HG02885 (cell line): ENCODE measurements around the gene SHC4.

Experiments
- ATAC-seq: cut with Tn5 transposase; IDR thresholded peaks from one replicate; pipeline ENCODE4 v1.9.1; 2021; ENCODE audit warnings: mild to moderate bottlenecking; ENCODE audit not compliant: unreplicated experiment, poor library complexity

Gene SHC4

DNA sequence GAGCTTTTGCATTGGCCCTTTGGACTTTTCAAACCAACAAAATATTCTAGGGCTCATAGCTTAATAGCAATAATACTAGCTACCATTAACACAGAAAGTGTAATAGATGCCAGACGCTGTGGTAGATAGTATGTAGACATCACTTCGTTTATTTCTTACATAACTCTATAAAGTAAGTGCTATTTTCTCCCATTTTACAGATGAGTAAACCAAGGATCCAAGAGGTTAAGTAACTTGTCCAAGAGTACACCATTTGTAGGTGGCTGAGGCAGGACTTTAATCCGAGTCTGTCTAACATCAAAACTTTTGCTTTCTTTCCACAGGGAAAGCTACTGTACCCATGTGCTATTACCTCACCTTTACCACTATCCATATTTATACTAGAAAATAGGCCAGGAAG, 73.8 kb downstream of the SHC4 start:
- no peak for ATAC-seq

DNA sequence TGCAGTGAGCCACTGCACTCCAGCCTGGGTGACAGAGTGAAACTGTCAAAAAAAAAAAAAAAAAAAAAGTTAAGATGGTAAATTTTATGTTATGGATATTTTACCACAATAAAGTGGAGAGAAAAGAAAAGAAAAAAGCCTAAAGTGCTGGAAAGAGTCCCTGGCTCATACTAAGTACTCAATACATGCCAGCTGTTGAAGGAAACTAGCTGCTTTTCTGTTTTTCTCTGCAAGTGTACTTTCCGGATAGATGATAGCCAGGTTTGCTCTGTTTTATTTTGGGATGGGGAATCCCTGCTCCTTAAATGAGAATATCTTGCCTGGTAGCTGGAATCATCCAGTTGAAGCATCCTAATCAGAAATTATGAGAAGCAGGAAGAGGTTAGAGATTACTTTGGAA, 74.9 kb downstream of the SHC4 start:
- no peak for ATAC-seq

DNA sequence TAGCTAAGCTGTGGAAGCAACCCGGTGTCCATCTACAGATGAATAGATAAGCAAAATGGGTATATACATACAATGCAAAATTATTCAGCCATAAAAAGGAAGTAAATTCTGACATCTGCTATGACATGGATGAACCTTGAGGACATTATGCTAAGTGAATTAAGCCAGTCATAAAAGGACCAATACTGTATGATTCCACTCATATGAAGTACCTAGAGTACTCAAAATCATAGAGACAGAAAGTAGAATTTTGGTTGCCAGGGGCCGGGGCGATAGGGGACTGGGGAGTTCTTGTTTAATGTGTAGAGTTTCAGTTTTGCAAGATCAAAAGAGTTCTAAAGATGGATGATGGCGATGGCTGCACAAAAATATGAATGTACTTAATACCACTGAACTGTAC, 75.5 kb downstream of the SHC4 start:
- ATAC-seq, result peak; percentile 54

DNA sequence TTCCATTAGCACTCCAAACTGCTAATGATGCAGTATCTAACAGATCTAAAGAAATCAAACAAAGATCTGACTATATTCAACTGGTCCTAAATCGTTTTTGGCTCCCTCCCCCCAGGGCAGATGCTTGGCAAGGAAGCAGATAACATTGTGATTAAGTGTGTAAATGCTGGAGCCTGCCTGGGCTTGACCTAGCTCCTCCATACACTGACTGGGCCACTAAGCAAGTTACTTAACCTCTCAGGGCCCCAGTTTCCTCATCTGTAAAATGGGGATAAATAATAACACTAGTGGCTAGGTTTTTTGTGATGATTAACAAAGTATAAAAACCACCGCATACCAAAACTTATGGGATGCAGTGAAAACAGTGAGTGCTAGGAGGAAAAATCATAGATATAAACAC, 76.6 kb downstream of the SHC4 start:
- no peak for ATAC-seq

DNA sequence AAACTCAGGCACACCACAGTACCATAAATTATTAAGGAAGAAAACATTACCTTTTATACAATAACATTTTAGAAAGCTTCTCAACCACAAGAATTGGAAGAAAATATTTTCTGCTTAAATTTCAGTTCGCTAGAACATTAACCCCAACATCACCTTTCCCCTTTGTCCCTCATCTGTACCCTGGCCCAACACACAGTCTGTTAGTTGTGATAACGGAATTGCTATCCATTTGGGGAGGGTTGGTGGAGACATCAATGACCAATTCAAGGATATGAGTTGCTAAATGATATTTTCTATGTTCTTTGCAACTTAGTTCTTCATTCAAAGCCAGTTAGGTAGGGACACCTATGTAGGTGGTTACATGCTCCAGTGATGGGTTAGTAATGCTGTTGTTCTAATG, 80.0 kb downstream of the SHC4 start:
- ATAC-seq, result no peak

DNA sequence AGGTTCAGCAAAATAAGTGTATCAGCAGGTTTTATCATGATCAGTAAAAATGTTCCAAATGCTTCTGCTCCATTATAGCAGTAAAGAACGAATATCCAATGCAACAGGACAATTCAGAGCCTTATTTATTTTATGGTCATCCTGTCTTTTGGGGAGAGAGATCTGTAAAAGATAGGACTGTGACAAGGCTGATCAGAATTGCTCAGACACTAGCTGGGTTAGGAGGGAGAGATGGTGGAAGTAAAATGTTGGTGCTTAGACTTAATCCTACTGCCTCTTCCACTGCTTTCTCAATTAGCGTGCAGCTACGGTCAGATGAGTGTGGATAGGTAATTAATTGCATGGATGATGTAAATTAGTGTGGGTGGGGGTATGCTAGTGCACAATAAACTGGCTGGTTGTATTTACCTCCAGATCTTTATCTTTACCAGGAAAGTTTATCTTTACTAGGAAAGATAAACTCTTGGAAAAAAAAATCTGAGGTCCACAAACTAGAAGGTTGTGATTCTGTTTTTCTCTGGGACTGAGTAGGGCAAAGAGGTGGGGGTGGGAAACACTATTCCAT, 83.6 kb downstream of the SHC4 start:
- no peak for ATAC-seq

DNA sequence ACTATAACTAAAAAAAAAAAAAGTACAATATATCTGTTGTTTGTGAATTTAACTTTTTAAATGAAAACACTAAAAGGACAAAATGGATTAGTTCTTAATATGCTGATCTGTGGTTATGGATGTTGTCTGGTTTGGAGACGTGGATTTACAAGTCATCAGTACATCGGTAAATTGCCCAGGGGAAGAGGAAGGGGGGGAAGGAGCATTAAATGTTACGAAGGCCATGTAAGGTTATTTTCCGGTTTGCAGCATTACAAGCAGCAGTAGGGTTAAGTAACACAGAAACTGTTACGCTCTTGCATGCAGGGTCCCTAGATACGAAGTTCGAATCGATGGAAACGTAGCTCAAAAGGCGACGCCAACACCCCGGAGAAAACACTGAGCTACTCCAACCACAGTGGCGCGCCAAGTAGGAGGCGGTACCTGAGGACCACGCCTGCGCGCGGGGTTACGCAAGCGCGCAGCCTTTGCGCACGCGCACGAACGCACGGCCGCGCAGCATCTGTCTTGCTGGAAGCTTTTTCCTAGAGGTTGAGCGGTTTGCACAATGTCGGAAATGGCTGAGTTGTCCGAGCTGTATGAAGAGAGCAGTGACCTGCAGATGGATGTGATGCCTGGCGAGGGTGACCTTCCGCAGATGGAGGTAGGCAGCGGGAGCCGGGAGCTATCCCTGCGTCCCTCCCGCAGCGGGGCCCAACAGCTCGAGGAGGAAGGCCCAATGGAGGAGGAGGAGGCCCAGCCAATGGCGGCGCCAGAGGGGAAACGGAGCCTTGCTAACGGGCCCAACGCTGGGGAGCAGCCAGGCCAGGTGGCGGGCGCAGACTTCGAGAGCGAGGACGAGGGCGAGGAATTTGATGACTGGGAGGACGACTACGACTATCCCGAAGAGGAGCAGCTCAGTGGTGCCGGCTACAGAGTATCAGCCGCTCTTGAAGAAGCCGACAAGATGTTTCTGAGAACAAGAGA, 85.8 kb downstream of the SHC4 start, which contains the start of gene EID1:
EID1 (plus strand) TSS at position 505 of the 966 bp plus-strand sequence; CDS start at position 548, 43 bp downstream.
- peak; percentile 94 for ATAC-seq

DNA sequence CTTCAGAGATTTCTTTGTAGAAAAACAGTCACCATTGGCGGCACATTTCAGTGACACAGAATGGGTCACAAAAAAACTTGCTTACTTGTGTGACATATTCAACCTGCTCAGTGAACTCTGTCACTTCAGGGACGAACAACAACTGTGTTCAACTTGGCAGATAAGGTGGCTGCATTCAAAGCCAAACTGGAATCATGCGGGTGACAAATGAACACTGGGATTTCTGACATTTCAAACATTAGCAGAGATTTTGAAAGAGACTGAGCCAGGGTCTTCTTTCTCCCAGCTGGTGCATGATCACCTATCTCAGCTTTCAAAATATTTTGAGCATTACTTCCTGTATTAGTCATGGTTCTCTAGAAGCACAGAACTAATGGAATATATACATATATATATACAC, 87.7 kb downstream of the SHC4 start:
- ATAC-seq, result no peak

DNA sequence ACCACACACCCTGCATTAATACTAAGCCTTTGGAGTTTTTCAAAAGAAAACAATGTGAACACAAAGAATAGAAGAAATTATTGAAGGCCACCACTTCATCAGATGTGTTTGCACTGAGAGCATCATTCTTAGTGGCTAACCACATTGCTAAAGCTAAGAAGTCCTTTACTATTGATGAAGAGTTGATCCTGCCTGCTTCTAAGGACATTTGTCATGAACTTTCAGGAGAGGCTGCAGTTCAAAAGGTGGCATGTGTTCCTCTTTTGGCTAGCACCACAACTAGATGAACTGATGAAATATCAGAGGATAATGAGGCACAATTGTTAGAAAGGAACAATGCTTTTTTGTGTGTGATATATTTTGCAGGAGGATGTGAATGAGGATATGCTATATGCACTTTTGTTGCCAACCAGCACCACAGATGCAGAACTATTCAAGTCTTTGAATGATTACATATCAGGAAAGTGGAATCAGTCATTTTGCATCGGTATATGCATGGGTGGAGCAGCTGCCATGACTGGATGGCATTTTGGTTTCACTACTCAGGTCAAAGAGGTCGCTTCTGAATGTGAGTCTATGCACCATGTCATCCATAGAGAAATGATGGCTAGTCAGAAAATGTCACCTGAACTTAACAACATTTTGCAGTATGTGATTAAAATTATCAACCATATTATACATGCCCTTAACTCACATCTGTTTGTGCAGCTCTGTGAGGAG, 88.3 kb downstream of the SHC4 start:
- ATAC-seq, result no peak

DNA sequence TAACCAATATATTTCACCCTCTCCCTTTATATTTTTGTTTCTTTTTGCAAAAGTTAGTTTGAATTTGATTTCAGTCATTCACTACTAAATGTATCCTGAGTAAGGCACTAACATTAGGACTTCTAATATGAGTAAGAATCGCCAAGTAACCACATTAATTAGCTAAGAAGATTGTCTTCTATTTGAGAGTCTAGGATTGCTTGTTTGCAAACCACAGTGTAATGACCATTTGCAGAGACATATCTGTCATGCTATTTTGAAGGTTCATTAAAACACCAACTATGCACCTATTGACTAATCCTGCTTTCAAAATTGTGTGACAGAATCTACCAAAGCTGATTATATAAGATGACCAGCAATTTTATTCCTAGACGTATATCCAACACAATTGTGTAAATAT, 91.1 kb downstream of the SHC4 start:
- no peak for ATAC-seq

DNA sequence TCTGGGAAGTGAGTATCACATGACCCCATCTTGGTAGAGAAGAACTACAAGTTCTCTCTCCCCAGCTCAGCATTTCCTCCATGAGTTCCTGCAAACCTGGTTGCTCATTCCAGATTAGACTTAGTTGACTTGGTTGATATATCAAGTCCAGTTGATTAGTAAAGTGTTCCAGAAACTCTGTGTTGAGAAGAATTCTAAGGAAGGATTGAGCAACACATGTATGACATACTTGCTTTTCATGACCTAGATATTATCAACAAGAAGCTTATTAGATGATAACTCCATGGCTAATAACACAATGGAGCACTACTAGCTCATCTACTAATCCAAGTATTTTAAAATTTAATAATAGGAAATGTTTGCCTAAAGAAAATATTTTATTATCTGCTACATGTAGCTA, 92.2 kb downstream of the SHC4 start:
- no peak for ATAC-seq

DNA sequence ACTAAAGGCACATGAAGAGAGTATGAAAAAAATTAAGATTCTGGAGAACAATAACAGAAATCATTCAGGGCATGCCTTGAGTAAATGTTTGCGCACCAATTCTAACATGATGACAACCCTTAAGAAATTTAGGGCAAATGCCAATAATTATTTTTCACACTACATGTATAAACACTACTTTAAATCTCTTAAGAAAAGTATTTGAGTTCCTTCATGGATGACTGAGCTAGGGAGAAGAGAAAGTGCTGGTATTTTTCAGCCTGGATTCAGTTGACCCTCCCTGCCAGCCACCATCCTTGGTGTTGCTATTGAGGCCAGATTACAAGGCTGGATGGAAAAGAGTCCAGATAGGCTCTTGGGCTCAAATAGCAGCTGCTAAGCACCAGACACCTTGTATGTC, 93.8 kb downstream of the SHC4 start:
- no peak for ATAC-seq

DNA sequence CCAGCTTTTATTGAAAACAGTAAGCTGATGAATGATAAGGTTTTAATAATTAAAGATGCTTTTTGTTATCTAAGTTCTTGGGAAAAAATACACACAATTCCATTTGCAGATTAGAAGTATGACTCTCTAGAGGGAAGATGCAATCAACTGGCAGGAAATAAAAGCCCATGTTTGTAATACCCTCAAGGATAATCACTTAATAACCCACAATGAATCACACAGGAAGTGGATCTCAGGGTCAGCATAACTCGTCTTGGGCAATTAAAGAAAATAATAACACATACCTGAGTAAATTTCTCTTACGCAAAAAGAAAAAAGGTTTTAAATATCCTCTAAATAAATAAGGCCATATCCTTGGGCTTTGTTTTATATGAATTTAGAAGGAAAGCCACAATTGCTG, 95.2 kb downstream of the SHC4 start:
- ATAC-seq, result no peak

DNA sequence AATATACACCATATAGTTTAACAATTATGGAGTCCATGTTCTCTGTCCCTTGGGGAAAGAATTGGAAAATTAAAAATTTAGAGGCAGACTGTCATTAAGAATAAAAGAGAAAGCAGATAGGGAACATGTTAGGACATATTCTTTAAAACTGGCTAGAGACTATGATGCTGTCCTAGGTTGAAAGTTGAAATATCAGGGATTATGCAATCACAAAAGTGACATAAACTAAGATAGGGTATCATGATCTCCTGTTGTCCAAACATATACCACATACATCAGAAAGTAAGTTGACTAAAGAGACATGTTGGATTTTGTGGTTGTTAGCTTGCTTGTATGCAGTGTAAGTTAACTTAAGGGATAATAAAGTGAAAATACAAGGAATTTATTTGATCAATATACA, 95.7 kb downstream of the SHC4 start:
- no peak for ATAC-seq

DNA sequence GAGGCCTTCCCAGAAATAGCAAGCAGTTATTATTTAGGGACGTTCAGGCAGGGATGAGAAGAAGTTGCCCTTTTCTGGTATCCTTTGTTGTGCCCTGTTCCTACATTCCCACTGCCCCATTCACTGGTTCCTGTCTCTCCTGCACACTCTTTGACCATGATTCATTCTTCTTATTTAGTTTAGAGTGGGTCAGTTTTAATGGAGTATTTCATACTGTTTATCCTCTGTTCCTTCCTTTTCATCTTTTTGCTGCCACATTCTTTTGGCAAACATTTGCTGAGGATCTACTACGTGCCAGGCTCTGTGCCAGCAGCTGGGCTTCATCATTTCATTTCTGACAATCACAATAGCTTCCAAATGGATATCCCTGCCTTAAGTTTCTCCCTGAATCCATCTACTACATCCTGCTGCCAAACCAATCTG, 97.6 kb downstream of the SHC4 start:
- no peak for ATAC-seq

DNA sequence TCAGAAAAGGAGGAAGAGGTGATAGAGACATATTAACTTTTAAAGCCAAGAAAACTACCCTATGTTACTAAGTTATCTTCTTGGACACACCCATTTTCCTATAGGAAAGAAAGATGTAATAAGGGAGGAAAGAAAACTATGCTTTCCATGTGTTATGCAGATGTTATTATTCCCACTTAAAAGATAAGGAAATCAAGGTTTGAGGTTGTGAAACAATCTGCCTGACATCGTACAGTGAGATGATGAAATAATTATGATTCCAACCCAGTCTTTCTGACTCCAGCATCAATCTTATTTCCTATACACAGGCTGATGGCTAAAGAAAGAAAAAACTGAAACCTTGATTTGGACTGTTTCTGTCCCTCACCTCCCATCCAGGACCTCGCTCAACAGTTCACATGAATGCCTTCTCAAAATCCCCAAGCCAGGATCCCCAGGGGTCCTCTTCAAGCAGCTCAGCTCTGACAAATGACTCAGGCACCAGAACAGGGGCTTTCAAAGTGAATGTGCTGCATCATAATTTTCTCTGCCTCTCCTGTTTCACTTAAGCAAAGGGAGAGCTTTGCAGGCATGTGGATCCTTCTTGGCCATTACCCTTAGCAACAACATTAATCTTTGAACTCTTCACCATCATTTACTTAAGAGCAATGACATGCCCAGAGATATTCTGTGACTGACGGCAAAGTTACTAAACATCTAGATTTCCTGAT, 98.2 kb downstream of the SHC4 start:
- ATAC-seq, result no peak

DNA sequence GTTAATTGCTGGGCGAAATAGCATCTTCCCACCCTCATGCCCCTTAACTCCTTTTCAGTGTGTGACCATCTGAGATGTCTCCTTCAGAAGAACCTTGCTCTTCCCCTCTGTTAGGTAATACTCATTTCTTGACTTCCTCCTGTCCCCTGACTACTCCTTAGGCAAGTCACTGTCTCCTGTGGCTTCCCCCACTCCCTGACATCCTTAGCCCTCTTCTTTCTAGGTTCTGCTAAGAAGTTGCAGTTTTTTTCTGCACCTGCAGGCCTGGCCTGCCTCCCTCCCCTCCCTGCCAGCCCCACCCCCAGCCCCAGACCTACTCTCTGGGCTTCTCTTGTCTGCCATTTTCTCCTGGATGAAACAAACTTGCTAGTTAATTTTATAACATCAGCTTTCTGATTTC, 101.0 kb downstream of the SHC4 start:
- no peak for ATAC-seq

DNA sequence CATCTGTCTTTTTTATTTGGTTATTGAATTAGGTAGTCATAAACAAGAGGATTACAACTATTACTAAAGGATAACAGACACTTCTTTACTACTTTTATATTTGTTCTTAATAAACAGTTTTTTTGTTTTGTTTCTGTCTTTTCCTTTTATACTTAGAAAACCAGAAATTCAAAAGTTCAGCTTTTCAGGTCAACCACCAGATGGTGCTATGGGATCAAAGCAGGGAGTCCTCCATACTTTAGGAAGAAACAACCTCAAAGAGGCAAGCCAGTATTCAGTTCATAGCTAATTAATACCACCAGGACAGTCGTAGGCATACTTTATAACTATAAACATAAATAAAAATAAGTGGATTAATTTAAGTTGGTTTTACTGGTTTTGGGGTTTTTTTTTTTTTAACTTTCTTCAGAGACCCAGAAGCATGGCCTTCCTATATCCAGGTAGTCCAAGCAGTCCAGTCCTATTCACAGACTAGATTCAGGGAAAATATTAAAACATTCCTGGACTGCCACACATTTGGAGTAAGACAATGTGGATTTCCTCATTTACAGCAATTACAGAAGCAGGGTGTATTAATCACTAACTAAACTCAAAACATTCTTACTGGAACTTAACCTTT, 101.8 kb downstream of the SHC4 start:
- ATAC-seq, result peak; percentile 67

DNA sequence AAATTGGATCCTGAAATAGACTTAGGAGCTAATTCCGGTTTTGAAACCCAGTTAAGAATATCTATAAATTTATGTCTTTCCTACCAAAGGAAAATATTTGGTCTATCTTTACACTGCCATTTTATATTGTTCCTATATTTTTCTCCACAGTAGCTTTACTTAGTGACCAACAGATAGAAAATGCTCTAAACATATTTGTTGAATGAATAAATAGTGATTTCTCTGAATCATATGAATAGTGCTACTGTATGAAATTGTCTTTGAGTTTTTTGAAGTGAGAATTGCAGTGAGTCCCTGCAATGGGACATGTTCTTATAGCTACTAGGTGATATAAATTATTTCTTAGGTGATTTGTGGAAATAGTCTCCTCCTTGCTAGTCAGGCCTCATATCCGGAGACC, 104.3 kb downstream of the SHC4 start:
- ATAC-seq, result no peak

DNA sequence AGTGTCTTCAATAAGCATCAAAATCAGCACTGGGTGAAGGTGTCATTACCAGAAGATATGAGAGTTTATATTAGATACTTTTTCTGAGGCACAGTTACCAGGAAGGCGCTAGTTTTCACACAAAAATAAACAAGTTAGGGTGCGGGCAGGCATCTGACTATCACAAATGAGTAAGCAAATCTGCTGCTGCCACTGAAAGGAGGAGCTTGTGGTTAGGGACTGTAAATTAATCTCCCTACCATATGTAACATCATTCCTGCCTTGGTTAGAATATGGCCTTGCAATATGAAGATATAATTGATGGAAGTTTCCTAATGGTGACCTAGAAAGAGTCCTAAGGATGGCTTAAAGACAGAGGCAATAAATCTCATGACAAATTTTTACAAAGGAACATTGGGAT, 105.3 kb downstream of the SHC4 start:
- ATAC-seq, result no peak
